K562 (cell line): ENCODE measurements around the gene ZSWIM9.

ENCODE experiments used
- FOXO4 ChIP-seq: fragments of 450-650 bp; formaldehyde crosslinking; IDR thresholded peaks from 2 replicates; pipeline ENCODE4 v1.4.0; 2020; ENCODE audit warnings: mild to moderate bottlenecking, moderate library complexity
- HNRNPUL1 ChIP-seq: fragments of 200-400 bp; formaldehyde crosslinking; IDR thresholded peaks from 2 replicates; pipeline ENCODE4 v1.6.1; 2017; ENCODE audit warnings: low read length
- IFI16 ChIP-seq: fragments of 250-450 bp; sonication (Bioruptor Pico); IDR thresholded peaks from 2 replicates; pipeline ENCODE4 v2.1.2; 2022; ENCODE audit warnings: mild to moderate bottlenecking, inconsistent platforms
- MYNN ChIP-seq, 2 experiments: sonication (generic); formaldehyde crosslinking in 1 of 2; IDR thresholded peaks; 2 replicates each; pipeline versions ENCODE4 v1.5.0 to v1.6.1; 2016 to 2020; ENCODE audit warnings: antibody characterized with exemption in 1 of 2, missing genetic modification reagents in 1 of 2
- PCBP1 ChIP-seq: fragments of 200-400 bp; formaldehyde crosslinking; IDR thresholded peaks from 2 replicates; pipeline ENCODE4 v1.6.1; 2018; ENCODE audit warnings: mild to moderate bottlenecking, low read depth, low read length; ENCODE audit not compliant: poor library complexity, severe bottlenecking
- POLR2AphosphoS2 ChIP-seq: IDR thresholded peaks from 2 replicates; pipeline ENCODE4 v1.6.1; 2012; ENCODE audit warnings: low read length, improper control_type of control experiment
- TAF1 ChIP-seq: IDR thresholded peaks from 2 replicates; pipeline ENCODE4 v1.6.1; 2011; ENCODE audit warnings: mild to moderate bottlenecking, low read length, moderate library complexity; ENCODE audit not compliant: insufficient read depth, control insufficient read depth, severe bottlenecking; ENCODE audit errors: extremely low read depth
- TF ChIP-seq, protein P1 (sequence below), 3 experiments: IDR thresholded peaks in 2 of 3; conservative IDR thresholded peaks in 1 of 3; 2 replicates each; pipeline ENCODE4 v1.5.1; 2011 to 2012; ENCODE audit warnings: low read length in 3 of 3, mild to moderate bottlenecking in 3 of 3, control low read depth in 2 of 3, improper control_type of control experiment in 1 of 3, inconsistent platforms in 1 of 3, low read depth in 1 of 3, mixed read lengths in 1 of 3, moderate library complexity in 1 of 3; ENCODE audit not compliant: insufficient read depth in 2 of 3
- TF ChIP-seq, protein P2 (sequence below): fragments of 250-450 bp; sonication (Bioruptor Pico); IDR thresholded peaks from 2 replicates; pipeline ENCODE4 v1.5.0; 2022; ENCODE audit warnings: mild to moderate bottlenecking

DNA sequence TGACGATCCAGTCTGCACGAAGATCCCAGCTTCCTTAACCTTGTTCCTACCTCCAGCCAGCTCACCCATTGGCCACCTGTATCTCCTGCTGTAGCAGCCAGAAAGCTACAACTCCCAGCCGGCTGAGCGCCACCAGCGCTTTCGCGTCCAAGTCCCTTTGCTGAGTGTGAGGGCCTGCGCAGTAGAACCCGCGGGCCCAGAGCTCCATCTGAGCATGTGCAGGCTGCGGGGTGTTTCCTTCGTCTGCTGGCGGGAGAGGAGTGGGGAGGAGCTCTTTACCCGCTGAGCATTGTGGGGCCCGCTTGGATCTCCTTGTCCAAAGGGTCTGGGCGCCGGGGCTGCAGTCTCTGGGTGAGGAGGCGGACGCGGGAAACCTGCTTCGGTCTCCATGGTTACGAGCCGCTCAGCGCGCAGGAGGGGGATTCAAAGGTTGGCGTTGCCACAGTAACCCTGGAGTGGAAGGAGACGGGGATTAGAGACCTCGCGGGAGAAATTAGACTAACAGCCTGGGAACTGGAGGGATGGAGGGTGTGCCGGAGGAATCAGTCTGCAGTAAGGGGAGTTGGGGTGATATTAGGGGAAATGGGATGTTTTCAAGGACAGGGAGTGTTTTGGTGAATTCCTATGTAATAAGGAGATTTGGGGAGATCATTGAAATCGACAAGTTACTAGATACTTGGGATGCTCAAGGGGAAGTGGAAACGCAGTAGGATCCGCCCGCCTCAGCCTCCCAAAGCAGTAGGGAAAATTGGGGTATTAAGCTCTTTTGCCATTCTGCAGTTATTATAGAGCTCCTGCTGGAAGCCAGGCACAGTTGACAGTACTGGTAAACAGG is 33.5 kb downstream of the ZSWIM9 start:
- TF ChIP-seq TAF1 (peak; percentile 91), PCBP1 (no peak), FOXO4 (CRISPR knock-in tag) (0 out of 2 replicates have a peak, but pooled peaks have one; percentile 40), HNRNPUL1 (no peak), IFI16 (CRISPR knock-in tag) (no peak), POLR2AphosphoS2 (peak; percentile 67; the same call in 1 of the 2 replicates), MYNN (IDR thresholded peaks at IDR 0.05) (no peak), MYNN (CRISPR knock-in tag; IDR thresholded peaks at IDR 0.05) (no peak)
- TF ChIP-seq, protein P1, sequence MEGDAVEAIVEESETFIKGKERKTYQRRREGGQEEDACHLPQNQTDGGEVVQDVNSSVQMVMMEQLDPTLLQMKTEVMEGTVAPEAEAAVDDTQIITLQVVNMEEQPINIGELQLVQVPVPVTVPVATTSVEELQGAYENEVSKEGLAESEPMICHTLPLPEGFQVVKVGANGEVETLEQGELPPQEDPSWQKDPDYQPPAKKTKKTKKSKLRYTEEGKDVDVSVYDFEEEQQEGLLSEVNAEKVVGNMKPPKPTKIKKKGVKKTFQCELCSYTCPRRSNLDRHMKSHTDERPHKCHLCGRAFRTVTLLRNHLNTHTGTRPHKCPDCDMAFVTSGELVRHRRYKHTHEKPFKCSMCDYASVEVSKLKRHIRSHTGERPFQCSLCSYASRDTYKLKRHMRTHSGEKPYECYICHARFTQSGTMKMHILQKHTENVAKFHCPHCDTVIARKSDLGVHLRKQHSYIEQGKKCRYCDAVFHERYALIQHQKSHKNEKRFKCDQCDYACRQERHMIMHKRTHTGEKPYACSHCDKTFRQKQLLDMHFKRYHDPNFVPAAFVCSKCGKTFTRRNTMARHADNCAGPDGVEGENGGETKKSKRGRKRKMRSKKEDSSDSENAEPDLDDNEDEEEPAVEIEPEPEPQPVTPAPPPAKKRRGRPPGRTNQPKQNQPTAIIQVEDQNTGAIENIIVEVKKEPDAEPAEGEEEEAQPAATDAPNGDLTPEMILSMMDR (IDR thresholded peaks at IDR 0.05 in 2 of 3, conservative IDR thresholded peaks at IDR 0.05 in 1 of 3; ENCODE audit: insufficient read depth in 2 of 3, low read depth in 1 of 3, low read length in 3 of 3) = no peak
- TF ChIP-seq, protein P2, sequence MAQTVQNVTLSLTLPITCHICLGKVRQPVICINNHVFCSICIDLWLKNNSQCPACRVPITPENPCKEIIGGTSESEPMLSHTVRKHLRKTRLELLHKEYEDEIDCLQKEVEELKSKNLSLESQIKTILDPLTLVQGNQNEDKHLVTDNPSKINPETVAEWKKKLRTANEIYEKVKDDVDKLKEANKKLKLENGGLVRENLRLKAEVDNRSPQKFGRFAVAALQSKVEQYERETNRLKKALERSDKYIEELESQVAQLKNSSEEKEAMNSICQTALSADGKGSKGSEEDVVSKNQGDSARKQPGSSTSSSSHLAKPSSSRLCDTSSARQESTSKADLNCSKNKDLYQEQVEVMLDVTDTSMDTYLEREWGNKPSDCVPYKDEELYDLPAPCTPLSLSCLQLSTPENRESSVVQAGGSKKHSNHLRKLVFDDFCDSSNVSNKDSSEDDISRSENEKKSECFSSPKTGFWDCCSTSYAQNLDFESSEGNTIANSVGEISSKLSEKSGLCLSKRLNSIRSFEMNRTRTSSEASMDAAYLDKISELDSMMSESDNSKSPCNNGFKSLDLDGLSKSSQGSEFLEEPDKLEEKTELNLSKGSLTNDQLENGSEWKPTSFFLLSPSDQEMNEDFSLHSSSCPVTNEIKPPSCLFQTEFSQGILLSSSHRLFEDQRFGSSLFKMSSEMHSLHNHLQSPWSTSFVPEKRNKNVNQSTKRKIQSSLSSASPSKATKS (CRISPR knock-in tag) = no peak
